GM23248 (cell line): ENCODE measurements around the gene AVPR2. TPM values are rescaled to one million over a fixed set of nuclear protein-coding genes. Genes with fewer than 3 reads are reported as not detected.

Source experiments
- DNase-seq: peaks from one replicate; pipeline ENCODE4 v3.0.0-alpha.2; 2015
- H2AFZ ChIP-seq: fragments of 200-600 bp; sonication (generic); 2 replicates; pipeline ENCODE4 v1.6.1; 2016; ENCODE audit warnings: antibody characterized with exemption
- H3F3A ChIP-seq: fragments of 200-600 bp; sonication (generic); 2 replicates; pipeline ENCODE4 v1.6.1; 2016; ENCODE audit warnings: mild to moderate bottlenecking, antibody characterized with exemption, mixed run types; ENCODE audit not compliant: insufficient read depth
- H3K27ac ChIP-seq: fragments of 200-600 bp; sonication (generic); 2 replicates; pipeline ENCODE4 v1.5.1; 2016; ENCODE audit warnings: mild to moderate bottlenecking
- H3K27me3 ChIP-seq: fragments of 200-600 bp; sonication (generic); replicated peaks from 2 replicates; pipeline ENCODE4 v1.6.1; 2016; ENCODE audit warnings: mild to moderate bottlenecking; ENCODE audit not compliant: insufficient read depth
- H3K36me3 ChIP-seq: fragments of 200-600 bp; sonication (generic); 2 replicates; pipeline ENCODE4 v1.6.1; 2016; ENCODE audit warnings: low read depth, mild to moderate bottlenecking
- H3K4me1 ChIP-seq: fragments of 200-600 bp; sonication (generic); 2 replicates; pipeline ENCODE4 v1.6.1; 2016; ENCODE audit warnings: mild to moderate bottlenecking; ENCODE audit not compliant: insufficient read depth
- H3K4me2 ChIP-seq: fragments of 200-600 bp; sonication (generic); one replicate; pipeline ENCODE4 v1.6.1; 2016; ENCODE audit warnings: mild to moderate bottlenecking; ENCODE audit not compliant: unreplicated experiment
- H3K4me3 ChIP-seq: fragments of 200-600 bp; sonication (generic); 2 replicates; pipeline ENCODE4 v1.5.1; 2016; ENCODE audit warnings: mild to moderate bottlenecking
- H3K79me2 ChIP-seq: fragments of 200-600 bp; sonication (generic); 2 replicates; pipeline ENCODE4 v1.6.1; 2016; ENCODE audit warnings: mild to moderate bottlenecking; ENCODE audit not compliant: insufficient read depth
- H3K9ac ChIP-seq: fragments of 200-600 bp; sonication (generic); 2 replicates; pipeline ENCODE4 v1.6.1; 2016; ENCODE audit warnings: mild to moderate bottlenecking
- H3K9me2 ChIP-seq: fragments of 200-600 bp; sonication (generic); 2 replicates; pipeline ENCODE4 v1.6.1; 2016; ENCODE audit warnings: mixed run types, mild to moderate bottlenecking, moderate library complexity; ENCODE audit not compliant: insufficient read depth
- H3K9me3 ChIP-seq: fragments of 200-600 bp; sonication (generic); one replicate; pipeline ENCODE4 v1.6.1; 2017; ENCODE audit warnings: low read depth
- H4K20me1 ChIP-seq: fragments of 200-600 bp; sonication (generic); 2 replicates; pipeline ENCODE4 v1.6.0; 2016; ENCODE audit not compliant: insufficient read depth
- EZH2 ChIP-seq: fragments of 200-600 bp; sonication (generic); IDR thresholded peaks from 2 replicates; pipeline ENCODE4 v1.6.1; 2018; ENCODE audit warnings: antibody characterized with exemption, mild to moderate bottlenecking; ENCODE audit not compliant: insufficient read depth, poor library complexity, severe bottlenecking
- EZH2phosphoT487 ChIP-seq: fragments of 200-600 bp; sonication (generic); IDR thresholded peaks from 2 replicates; pipeline ENCODE4 v1.6.1; 2018; ENCODE audit warnings: antibody characterized with exemption, moderate library complexity, mild to moderate bottlenecking, low read depth; ENCODE audit not compliant: insufficient read depth
- WGBS, 2 experiments: methylation state at CpG; one replicate each; pipeline ENCODE4 v1.1.6; 2015 to 2017; ENCODE audit warnings: low lambda C conversion rate in 2 of 2, low coverage in 1 of 2; ENCODE audit errors: missing lambda C conversion rate in 2 of 2; 5-methylcytosine and 5-hydroxymethylcytosine counted together
- in situ Hi-C: fragments of 300-500 bp; cut with MboI; formaldehyde crosslinking; loops from 2 replicates; pipeline ENCODE4 v1.15.0; 2020
- polyA plus RNA-seq: library from polyadenylated mRNA; unstranded; fragments of >200 nt; fragmentation: Nextera tagmentation; extraction: Ambion mirVana; gene quantifications from 2 replicates; pipeline ENCODE4 v1.2.1, GENCODE V29; 2016
- total RNA-seq: library from RNA; depleted of rRNA; stranded (reverse); fragments of >200 nt; shearing (Covaris generic); gene quantifications from 2 replicates; pipeline ENCODE4 v1.2.3, GENCODE V29; 2014

The AVPR2 gene
- total and polyA plus RNA-seq, 2 experiments from 2014 or later: not detected

GRCh38 chrX:153928846-153929245, 24.4 kb downstream of the AVPR2 start:
- Histone ChIP-seq H3K9me3 (no peaks in the 10 kb centered on the region), H4K20me1 (no peaks in the 10 kb centered on the region), H3K4me1 (no peaks in the 10 kb centered on the region), H3K27me3 (no peaks in the 10 kb centered on the region), H3K36me3 (no peaks in the 10 kb centered on the region), H3K9me2 (no peaks in the 10 kb centered on the region), H3F3A (0 out of 2 replicates have a peak, but pooled peaks cover 6% of the 10 kb centered on the region), H3K4me3 (no peak overlapping the region), H3K4me2 (peak overlapping the region; percentile 53), H3K9ac (no peak overlapping the region), H2AFZ (no peak overlapping the region), H3K79me2 (peaks cover 32% of the 10 kb centered on the region), H3K27ac (0 out of 2 replicates have a peak overlapping the region, but pooled peaks have one; percentile 12)
- TF ChIP-seq EZH2 (no peak), EZH2phosphoT487 (no peak)
- in situ Hi-C loops: no loop called here
- DNase-seq: no peak
- 53 to 55% methylated on average over 5 to 9 of the region's 9 CpGs for WGBS, 2 experiments

- Histone ChIP-seq H2AFZ (no peak overlapping the region), H3K27me3 (no peaks in the 10 kb centered on the region), H3K36me3 (no peaks in the 10 kb centered on the region), H3K27ac (0 out of 2 replicates have a peak overlapping the region, but pooled peaks have one; percentile 12), H3K4me3 (no peak overlapping the region), H3K9me2 (no peaks in the 10 kb centered on the region), H3F3A (0 out of 2 replicates have a peak, but pooled peaks cover 6% of the 10 kb centered on the region), H3K4me2 (no peak overlapping the region), H3K9me3 (no peaks in the 10 kb centered on the region), H3K79me2 (peaks cover 39% of the 10 kb centered on the region), H3K9ac (no peak overlapping the region), H3K4me1 (no peaks in the 10 kb centered on the region), H4K20me1 (no peaks in the 10 kb centered on the region)
- DNase-seq: no peak
- no peak for TF ChIP-seq EZH2
- no peak for TF ChIP-seq EZH2phosphoT487
- WGBS, 2 experiments: 90 to 92% methylated on average over 2 to 4 of the region's 10 CpGs
- in situ Hi-C loops: no loop called here
Measured at GRCh38 chrX:153929576-153929975, 25.1 kb downstream of the AVPR2 start.

GRCh38 chrX:153930011-153930910, 25.8 kb downstream of the AVPR2 start:
- Histone ChIP-seq H3F3A (0 out of 2 replicates have a peak, but pooled peaks cover 6% of the 10 kb centered on the region), H3K4me2 (no peak overlapping the region), H3K27ac (no peak overlapping the region), H3K36me3 (no peaks in the 10 kb centered on the region), H2AFZ (no peak overlapping the region), H3K9me3 (no peaks in the 10 kb centered on the region), H3K27me3 (no peaks in the 10 kb centered on the region), H3K9ac (no peak overlapping the region), H3K4me3 (no peak overlapping the region), H3K9me2 (no peaks in the 10 kb centered on the region), H4K20me1 (no peaks in the 10 kb centered on the region), H3K79me2 (peaks cover 41% of the 10 kb centered on the region), H3K4me1 (no peaks in the 10 kb centered on the region)
- WGBS, 2 experiments: 84 to 86% methylated on average over 23 to 25 of the region's 31 CpGs
- DNase-seq: no peak
- in situ Hi-C loops: loop anchor here (10.0 kb wide), 1 partner anchor 175 kb away; no protein-coding TSS in a partner anchor
- no peak for TF ChIP-seq EZH2phosphoT487
- no peak for TF ChIP-seq EZH2

- H3K36me3 ChIP-seq: no peaks in the 10 kb centered on the region
- H2AFZ ChIP-seq: no peak overlapping the region
- no peak overlapping the region for H3K4me3 ChIP-seq
- no peaks in the 10 kb centered on the region for H3K9me3 ChIP-seq
- H3K9me2 ChIP-seq: no peaks in the 10 kb centered on the region
- DNase-seq: no peak
- 96 to 97% methylated on average over 6 to 8 of the region's 8 CpGs for WGBS, 2 experiments
- no peak overlapping the region for H3K9ac ChIP-seq
- in situ Hi-C loops: loop anchor here (10.0 kb wide), 1 partner anchor 176 kb away; no protein-coding TSS in a partner anchor
- H4K20me1 ChIP-seq: no peaks in the 10 kb centered on the region
- no peaks in the 10 kb centered on the region for H3K4me1 ChIP-seq
- no peak overlapping the region for H3K27ac ChIP-seq
- peaks cover 41% of the 10 kb centered on the region for H3K79me2 ChIP-seq
- H3K4me2 ChIP-seq: no peak overlapping the region
- H3F3A ChIP-seq: 0 out of 2 replicates have a peak, but pooled peaks cover 6% of the 10 kb centered on the region
- no peaks in the 10 kb centered on the region for H3K27me3 ChIP-seq
- no peak for TF ChIP-seq EZH2phosphoT487
- TF ChIP-seq EZH2: no peak
Measured at GRCh38 chrX:153931151-153931550, 26.7 kb downstream of the AVPR2 start.
